HL-60 (cell line): ENCODE results near the gene ITCH.

Experiments
- CTCF ChIP-seq: IDR thresholded peaks from one replicate; pipeline ENCODE4 v1.5.1; 2011; ENCODE audit warnings: low read length, control low read depth, inconsistent platforms; ENCODE audit not compliant: insufficient read depth
- GABPA ChIP-seq: IDR thresholded peaks from 2 replicates; pipeline ENCODE4 v1.6.1; 2012; ENCODE audit warnings: low read depth
- REST ChIP-seq: IDR thresholded peaks from 2 replicates; pipeline ENCODE4 v1.6.1; 2012; ENCODE audit warnings: low read depth; ENCODE audit not compliant: insufficient replicate concordance

- TF ChIP-seq GABPA (no peak), CTCF (no peak), REST (no peak)
Observed at GRCh38 chr20:34355427-34355826, 7.6 kb upstream of the ITCH start.
